ACC112 (cell line): ENCODE data around the gene ABHD13.
A peak's percentile ranks its signal among the peaks of the same experiment; 100 is the strongest.
"Not testable (repeated sequence)": the region's sequence is repeated elsewhere in the genome, so short reads cannot be mapped to it uniquely, and the experiment has no call there.

Experiments used
- H2AFZ ChIP-seq: fragments of 200-600 bp; sonication (generic); one replicate; pipeline ENCODE4 v1.6.0; 2017; ENCODE audit warnings: antibody characterized with exemption, low read length; ENCODE audit not compliant: unreplicated experiment
- H3K27ac ChIP-seq: fragments of 200-600 bp; sonication (generic); 2 replicates; pipeline ENCODE4 v1.5.1; 2014; ENCODE audit warnings: low read depth, mild to moderate bottlenecking, antibody characterized with exemption, low read length, moderate library complexity
- H3K27me3 ChIP-seq: fragments of 200-600 bp; sonication (generic); 2 replicates; pipeline ENCODE4 v1.6.1; 2014; ENCODE audit warnings: mild to moderate bottlenecking, antibody characterized with exemption, low read length, moderate library complexity, mixed read lengths; ENCODE audit not compliant: insufficient read depth
- H3K36me3 ChIP-seq: fragments of 200-600 bp; sonication (generic); 2 replicates; pipeline ENCODE4 v1.6.1; 2016; ENCODE audit warnings: mild to moderate bottlenecking, antibody characterized with exemption, low read length, moderate library complexity, mixed read lengths; ENCODE audit not compliant: insufficient read depth
- H3K4me1 ChIP-seq: fragments of 200-600 bp; sonication (generic); one replicate; pipeline ENCODE4 v1.6.1; 2016; ENCODE audit warnings: low read length, mixed read lengths; ENCODE audit not compliant: insufficient read depth, unreplicated experiment, control insufficient read depth
- H3K4me3 ChIP-seq: fragments of 200-600 bp; sonication (generic); 2 replicates; pipeline ENCODE4 v1.5.1; 2014; ENCODE audit warnings: mild to moderate bottlenecking, low read depth, low read length
- H3K79me2 ChIP-seq: fragments of 200-600 bp; sonication (generic); one replicate; pipeline ENCODE4 v1.6.0; 2016; ENCODE audit warnings: low read length; ENCODE audit not compliant: control insufficient read depth, unreplicated experiment, insufficient read depth

The ABHD13 gene

GRCh38 chr13:108267855-108268254 lies 49.7 kb downstream of the ABHD13 start:
- H3K27me3 ChIP-seq, H3K36me3 ChIP-seq, H3K4me3 ChIP-seq, H2AFZ ChIP-seq, H3K27ac ChIP-seq, H3K79me2 ChIP-seq: not testable (repeated sequence)
- peaks cover 10% of the 10 kb centered on the region for H3K4me1 ChIP-seq

- Histone ChIP-seq H3K27ac (no peak overlapping the region), H3K4me3 (no peak overlapping the region), H3K27me3 (no peaks in the 10 kb centered on the region), H3K79me2 (no peaks in the 10 kb centered on the region), H2AFZ (no peak overlapping the region), H3K4me1 (peaks cover 10% of the 10 kb centered on the region), H3K36me3 (no peaks in the 10 kb centered on the region)
Observed at GRCh38 chr13:108268466-108269112, 50.4 kb downstream of the ABHD13 start.

GRCh38 chr13:108269601-108270328 lies 51.6 kb downstream of the ABHD13 start, which contains the start of gene TNFSF13B:
Gene TNFSF13B (plus strand): TSS chr13:108269718. CDS start chr13:108269896, 178 bp downstream.
- Histone ChIP-seq H2AFZ (peak within 1 kb of the TSS; percentile 58), H3K27ac (peak within 1 kb of the TSS; percentile 64), H3K27me3 (no peaks in the 10 kb centered on the region), H3K79me2 (no peaks in the 10 kb centered on the region), H3K4me1 (peaks cover 10% of the 10 kb centered on the region), H3K4me3 (peak within 1 kb of the TSS; percentile 81), H3K36me3 (no peaks in the 10 kb centered on the region; the same call in 1 of the 2 replicates)

GRCh38 chr13:108270442-108270841 lies 52.2 kb downstream of the ABHD13 start:
- Histone ChIP-seq H3K79me2 (no peaks in the 10 kb centered on the region), H3K36me3 (no peaks in the 10 kb centered on the region; the same call in 1 of the 2 replicates), H3K27me3 (no peaks in the 10 kb centered on the region), H2AFZ (peak overlapping the region; percentile 58), H3K4me3 (peak overlapping the region; percentile 81), H3K27ac (no peak overlapping the region), H3K4me1 (peaks cover 10% of the 10 kb centered on the region)

- no peak overlapping the region for H3K4me3 ChIP-seq
- H3K27me3 ChIP-seq = no peaks in the 10 kb centered on the region
- no peaks in the 10 kb centered on the region; the same call in 1 of the 2 replicates for H3K36me3 ChIP-seq
- peaks cover 10% of the 10 kb centered on the region for H3K4me1 ChIP-seq
- no peaks in the 10 kb centered on the region for H3K79me2 ChIP-seq
- no peak overlapping the region for H3K27ac ChIP-seq
- no peak overlapping the region for H2AFZ ChIP-seq
Observed at GRCh38 chr13:108272333-108272732, 54.1 kb downstream of the ABHD13 start.

- H2AFZ ChIP-seq = no peak overlapping the region
- H3K36me3 ChIP-seq = no peaks in the 10 kb centered on the region; the same call in 1 of the 2 replicates
- H3K4me3 ChIP-seq = no peak overlapping the region
- peaks cover 10% of the 10 kb centered on the region for H3K4me1 ChIP-seq
- no peak overlapping the region for H3K27ac ChIP-seq
- no peaks in the 10 kb centered on the region for H3K79me2 ChIP-seq
- no peaks in the 10 kb centered on the region for H3K27me3 ChIP-seq
Observed at GRCh38 chr13:108273429-108274118, 55.4 kb downstream of the ABHD13 start.

GRCh38 chr13:108274718-108275117 lies 56.5 kb downstream of the ABHD13 start:
- H3K79me2 ChIP-seq = no peaks in the 10 kb centered on the region
- H3K27ac ChIP-seq = no peak overlapping the region
- H3K27me3 ChIP-seq = no peaks in the 10 kb centered on the region
- peaks cover 10% of the 10 kb centered on the region for H3K4me1 ChIP-seq
- H2AFZ ChIP-seq = no peak overlapping the region
- no peak overlapping the region for H3K4me3 ChIP-seq
- H3K36me3 ChIP-seq = no peaks in the 10 kb centered on the region; the same call in 1 of the 2 replicates

GRCh38 chr13:108276060-108276459 lies 57.9 kb downstream of the ABHD13 start:
- Histone ChIP-seq H2AFZ (no peak overlapping the region), H3K4me3 (no peak overlapping the region), H3K4me1 (peaks cover 7% of the 10 kb centered on the region), H3K27ac (no peak overlapping the region), H3K27me3 (no peaks in the 10 kb centered on the region), H3K79me2 (no peaks in the 10 kb centered on the region), H3K36me3 (no peaks in the 10 kb centered on the region; the same call in 1 of the 2 replicates)

GRCh38 chr13:108278466-108278865 lies 60.3 kb downstream of the ABHD13 start:
- Histone ChIP-seq H3K27me3 (no peaks in the 10 kb centered on the region), H3K4me1 (no peaks in the 10 kb centered on the region), H3K27ac (no peak overlapping the region), H3K79me2 (no peaks in the 10 kb centered on the region), H3K36me3 (no peaks in the 10 kb centered on the region; the same call in 1 of the 2 replicates), H2AFZ (no peak overlapping the region), H3K4me3 (no peak overlapping the region)

- H3K4me3 ChIP-seq = no peak overlapping the region
- no peak overlapping the region for H3K27ac ChIP-seq
- no peaks in the 10 kb centered on the region for H3K79me2 ChIP-seq
- H3K36me3 ChIP-seq = no peaks in the 10 kb centered on the region
- H3K27me3 ChIP-seq = no peaks in the 10 kb centered on the region
- no peaks in the 10 kb centered on the region for H3K4me1 ChIP-seq
- no peak overlapping the region for H2AFZ ChIP-seq
Observed at GRCh38 chr13:108281901-108282300, 63.7 kb downstream of the ABHD13 start.
